Activated naive CD8-positive, alpha-beta T cell treated with anti-CD3 and anti-CD28 coated beads for 36 hours (primary cell): ENCODE data around the gene MPZL1. TPM values are rescaled to one million over a fixed set of nuclear protein-coding genes. Genes with fewer than 3 reads are reported as not detected.

Experiments used
- DNase-seq: peaks from one replicate; pipeline ENCODE4 v3.0.0; 2021
- H3K27ac Mint-ChIP-seq: one replicate; pipeline ENCODE4 v1.8.0; 2022; ENCODE audit warnings: mild to moderate bottlenecking, moderate library complexity, mixed read lengths
- H3K27me3 Mint-ChIP-seq: one replicate; pipeline ENCODE4 v1.8.0; 2022; ENCODE audit warnings: mild to moderate bottlenecking, mixed read lengths
- H3K36me3 Mint-ChIP-seq: one replicate; pipeline ENCODE4 v1.8.0; 2021; ENCODE audit warnings: mild to moderate bottlenecking, mixed read lengths
- H3K4me1 Mint-ChIP-seq: one replicate; pipeline ENCODE4 v1.8.0; 2021; ENCODE audit warnings: mixed read lengths
- H3K4me3 Mint-ChIP-seq: one replicate; pipeline ENCODE4 v1.8.0; 2022; ENCODE audit warnings: mild to moderate bottlenecking, moderate library complexity, mixed read lengths
- H3K9me3 Mint-ChIP-seq: one replicate; pipeline ENCODE4 v1.8.0; 2022; ENCODE audit warnings: mixed read lengths
- total RNA-seq, 2 experiments: library from RNA; stranded (reverse); gene quantifications; one replicate each; pipeline ENCODE4 v1.2.3, GENCODE V29; 2021

The MPZL1 gene
- 10 to 100 TPM; 15.9 to 17.3 TPM for total RNA-seq

GRCh38 chr1:167721617-167722151 is at the start of gene MPZL1:
Gene MPZL1 (plus strand): TSS chr1:167721982. CDS start chr1:167722152, 170 bp downstream.
- Mint-ChIP-seq H3K36me3 (peaks cover 5% of the 10 kb centered on the region), H3K27me3 (no peaks in the 10 kb centered on the region), H3K27ac (peak within 1 kb of the TSS; percentile 73), H3K4me3 (peak within 1 kb of the TSS; percentile 92), H3K4me1 (peaks cover 32% of the 10 kb centered on the region), H3K9me3 (no peaks in the 10 kb centered on the region)
- peak; percentile 92 for DNase-seq

- Mint-ChIP-seq H3K9me3 (no peaks in the 10 kb centered on the region), H3K4me3 (no peak overlapping the region), H3K27me3 (no peaks in the 10 kb centered on the region), H3K4me1 (peaks cover 56% of the 10 kb centered on the region), H3K36me3 (peaks cover 49% of the 10 kb centered on the region), H3K27ac (peak overlapping the region; percentile 26)
- DNase-seq: no peak
Measured at GRCh38 chr1:167672831-167673230, 49.0 kb upstream of the MPZL1 start.

GRCh38 chr1:167673265-167673664 is 48.5 kb upstream of the MPZL1 start:
- H3K36me3 Mint-ChIP-seq: peaks cover 48% of the 10 kb centered on the region

GRCh38 chr1:167674156-167674555 is 47.6 kb upstream of the MPZL1 start:
- DNase-seq: no peak
- Mint-ChIP-seq H3K4me3 (no peak overlapping the region), H3K27ac (no peak overlapping the region), H3K4me1 (peaks cover 48% of the 10 kb centered on the region), H3K27me3 (no peaks in the 10 kb centered on the region), H3K36me3 (peaks cover 46% of the 10 kb centered on the region), H3K9me3 (no peaks in the 10 kb centered on the region)

More at GRCh38 chr1:167673265-167673664, 48.5 kb upstream of the MPZL1 start:
- H3K27ac Mint-ChIP-seq: peak overlapping the region; percentile 1
- peaks cover 55% of the 10 kb centered on the region for H3K4me1 Mint-ChIP-seq
- no peak for DNase-seq
- no peaks in the 10 kb centered on the region for H3K27me3 Mint-ChIP-seq
- no peak overlapping the region for H3K4me3 Mint-ChIP-seq
- H3K9me3 Mint-ChIP-seq: no peaks in the 10 kb centered on the region

- H3K27me3 Mint-ChIP-seq: no peaks in the 10 kb centered on the region
- no peak for DNase-seq
- H3K4me1 Mint-ChIP-seq: peaks cover 42% of the 10 kb centered on the region
- H3K36me3 Mint-ChIP-seq: peaks cover 46% of the 10 kb centered on the region
- no peaks in the 10 kb centered on the region for H3K9me3 Mint-ChIP-seq
- H3K27ac Mint-ChIP-seq: peak overlapping the region; percentile 12
- H3K4me3 Mint-ChIP-seq: no peak overlapping the region
Measured at GRCh38 chr1:167675440-167675839, 46.3 kb upstream of the MPZL1 start.

GRCh38 chr1:167676205-167676915 is 45.4 kb upstream of the MPZL1 start:
- Mint-ChIP-seq H3K27ac (peak overlapping the region; percentile 38), H3K27me3 (no peaks in the 10 kb centered on the region), H3K4me3 (no peak overlapping the region), H3K9me3 (no peaks in the 10 kb centered on the region), H3K4me1 (peaks cover 39% of the 10 kb centered on the region), H3K36me3 (peaks cover 38% of the 10 kb centered on the region)
- no peak for DNase-seq

GRCh38 chr1:167676916-167677848 is 44.6 kb upstream of the MPZL1 start:
- Mint-ChIP-seq H3K27ac (no peak overlapping the region), H3K27me3 (no peaks in the 10 kb centered on the region), H3K9me3 (no peaks in the 10 kb centered on the region), H3K4me3 (no peak overlapping the region), H3K36me3 (peaks cover 36% of the 10 kb centered on the region), H3K4me1 (peaks cover 36% of the 10 kb centered on the region)
- DNase-seq: no peak

- no peak overlapping the region for H3K27ac Mint-ChIP-seq
- no peaks in the 10 kb centered on the region for H3K9me3 Mint-ChIP-seq
- peaks cover 29% of the 10 kb centered on the region for H3K4me1 Mint-ChIP-seq
- no peaks in the 10 kb centered on the region for H3K27me3 Mint-ChIP-seq
- peaks cover 25% of the 10 kb centered on the region for H3K36me3 Mint-ChIP-seq
- no peak for DNase-seq
- H3K4me3 Mint-ChIP-seq: no peak overlapping the region
Measured at GRCh38 chr1:167678422-167678821, 43.4 kb upstream of the MPZL1 start.

- Mint-ChIP-seq H3K27ac (no peak overlapping the region), H3K4me1 (peaks cover 26% of the 10 kb centered on the region), H3K4me3 (no peak overlapping the region), H3K36me3 (peaks cover 20% of the 10 kb centered on the region), H3K27me3 (no peaks in the 10 kb centered on the region), H3K9me3 (no peaks in the 10 kb centered on the region)
- no peak for DNase-seq
Measured at GRCh38 chr1:167678838-167679237, 42.9 kb upstream of the MPZL1 start.

GRCh38 chr1:167679714-167680113 is 42.1 kb upstream of the MPZL1 start:
- Mint-ChIP-seq H3K4me1 (peaks cover 20% of the 10 kb centered on the region), H3K27ac (no peak overlapping the region), H3K4me3 (no peak overlapping the region), H3K27me3 (no peaks in the 10 kb centered on the region), H3K9me3 (no peaks in the 10 kb centered on the region), H3K36me3 (peaks cover 15% of the 10 kb centered on the region)
- no peak for DNase-seq

GRCh38 chr1:167681024-167681423 is 40.8 kb upstream of the MPZL1 start:
- Mint-ChIP-seq H3K36me3 (peaks cover 17% of the 10 kb centered on the region), H3K9me3 (no peaks in the 10 kb centered on the region), H3K27ac (peak overlapping the region; percentile 59), H3K4me3 (no peak overlapping the region), H3K4me1 (peaks cover 18% of the 10 kb centered on the region), H3K27me3 (no peaks in the 10 kb centered on the region)
- DNase-seq: no peak

GRCh38 chr1:167681451-167682098 is 40.2 kb upstream of the MPZL1 start:
- Mint-ChIP-seq H3K4me1 (peaks cover 12% of the 10 kb centered on the region), H3K27me3 (no peaks in the 10 kb centered on the region), H3K36me3 (peaks cover 15% of the 10 kb centered on the region), H3K4me3 (no peak overlapping the region), H3K9me3 (no peaks in the 10 kb centered on the region), H3K27ac (peak overlapping the region; percentile 59)
- no peak for DNase-seq

- H3K9me3 Mint-ChIP-seq: no peaks in the 10 kb centered on the region
- no peaks in the 10 kb centered on the region for H3K27me3 Mint-ChIP-seq
- H3K36me3 Mint-ChIP-seq: peaks cover 13% of the 10 kb centered on the region
- DNase-seq: no peak
- no peak overlapping the region for H3K4me3 Mint-ChIP-seq
- H3K27ac Mint-ChIP-seq: no peak overlapping the region
- H3K4me1 Mint-ChIP-seq: peaks cover 20% of the 10 kb centered on the region
Measured at GRCh38 chr1:167683226-167683625, 38.6 kb upstream of the MPZL1 start.

- Mint-ChIP-seq H3K4me1 (peaks cover 25% of the 10 kb centered on the region), H3K36me3 (peaks cover 19% of the 10 kb centered on the region), H3K9me3 (no peaks in the 10 kb centered on the region), H3K4me3 (no peak overlapping the region), H3K27me3 (no peaks in the 10 kb centered on the region), H3K27ac (peak overlapping the region; percentile 62)
- DNase-seq: no peak
Measured at GRCh38 chr1:167683641-167684502, 37.9 kb upstream of the MPZL1 start.
